ENCODE measurements around the gene MIA2.

DNA sequence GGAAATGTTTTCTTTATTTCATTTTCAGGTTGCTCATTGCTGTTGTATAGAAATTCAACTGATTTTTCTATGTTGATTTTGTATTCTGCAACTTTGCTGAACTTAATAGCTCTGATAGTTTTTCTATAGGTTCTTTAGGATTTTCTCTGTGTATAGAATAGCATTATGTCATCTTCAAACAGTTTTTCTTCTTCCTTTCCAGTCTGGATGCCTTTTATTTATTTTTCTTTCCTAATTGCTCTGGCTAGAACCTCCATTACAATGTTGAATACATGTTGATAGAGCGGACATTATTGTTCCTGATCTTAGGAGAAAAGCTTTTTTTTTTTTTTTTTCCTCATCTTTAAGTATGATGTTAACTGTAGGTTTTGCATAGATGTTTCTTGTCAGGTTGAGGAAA lies 39.2 kb downstream of the MIA2 start:
- TF ChIP-seq POLR2AphosphoS5 (IDR thresholded peaks at IDR 0.05; ENCODE audit: low read depth, low read length), result no peak
- no peak for TF ChIP-seq SIN3A (IDR thresholded peaks at IDR 0.05; ENCODE audit: borderline replicate concordance, insufficient read depth, low read length)
- no peak for TF ChIP-seq TAF1 (IDR thresholded peaks at IDR 0.05; ENCODE audit: borderline replicate concordance, insufficient read depth, low read length)

Measured in PFSK-1 (cell line).